Vagina (tissue), 2 donors: ENCODE results near the gene EIF2B2. TPM values are rescaled to one million over a fixed set of nuclear protein-coding genes. Genes with fewer than 3 reads are reported as not detected.

Experiments
- DNase-seq, 2 donors: peaks; one replicate each; pipeline ENCODE4 v3.0.0-alpha.2; 2017; ENCODE audit errors: extremely low spot score in 2 of 2
- H3K27ac ChIP-seq: fragments of 200-600 bp; sonication (generic); one replicate; pipeline ENCODE4 v1.5.1; 2019
- H3K27me3 ChIP-seq: fragments of 200-600 bp; sonication (generic); one replicate; pipeline ENCODE4 v1.5.1; 2019
- H3K36me3 ChIP-seq, 2 donors: fragments of 200-600 bp; sonication (generic); one replicate each; pipeline ENCODE4 v1.5.1; 2017 to 2019
- H3K4me1 ChIP-seq: fragments of 200-600 bp; sonication (generic); one replicate; pipeline ENCODE4 v1.5.1; 2019
- H3K4me3 ChIP-seq, 2 donors: fragments of 200-600 bp; sonication (generic); 1 replicate in 1 of 2; 2 replicates in 1 of 2; pipeline ENCODE4 v1.5.1; 2016 to 2019
- H3K9me3 ChIP-seq: fragments of 200-600 bp; sonication (generic); one replicate; pipeline ENCODE4 v1.5.1; 2019
- POLR2A ChIP-seq, 2 donors: fragments of 450-650 bp; IDR thresholded peaks; one replicate each; pipeline ENCODE4 v1.6.1; 2017; ENCODE audit warnings: antibody characterized with exemption in 2 of 2, mild to moderate bottlenecking in 2 of 2, moderate library complexity in 2 of 2
- POLR2AphosphoS5 ChIP-seq, 2 donors: sonication (generic); formaldehyde crosslinking; IDR thresholded peaks; one replicate each; pipeline ENCODE4 v1.9.0; 2017; ENCODE audit warnings: antibody characterized with exemption in 2 of 2, mild to moderate bottlenecking in 2 of 2, low read depth in 1 of 2; ENCODE audit not compliant: insufficient read depth in 1 of 2
- intact Hi-C: fragments of 100-400 bp; cut with DNase I; formaldehyde crosslinking; loops from one replicate; pipeline ENCODE4 v1.15.1; 2023
- total RNA-seq: library from RNA; depleted of rRNA; stranded (reverse); fragments of >200 nt; gene quantifications from one replicate; pipeline ENCODE4 v1.2.3, GENCODE V29; 2016
- TF ChIP-seq, protein P1 (sequence below), 3 experiments: fragments of 450-650 bp in 2 of 3; fragments of 200-600 bp in 1 of 3; sonication (generic) in 1 of 3; IDR thresholded peaks; one replicate each; pipeline ENCODE4 v1.5.1; 2017 to 2019; ENCODE audit warnings: antibody characterized with exemption in 3 of 3, mild to moderate bottlenecking in 2 of 3, moderate library complexity in 2 of 3

Gene EIF2B2
- total RNA-seq, 1 donor from 2014 or later = 22.8 TPM

DNA sequence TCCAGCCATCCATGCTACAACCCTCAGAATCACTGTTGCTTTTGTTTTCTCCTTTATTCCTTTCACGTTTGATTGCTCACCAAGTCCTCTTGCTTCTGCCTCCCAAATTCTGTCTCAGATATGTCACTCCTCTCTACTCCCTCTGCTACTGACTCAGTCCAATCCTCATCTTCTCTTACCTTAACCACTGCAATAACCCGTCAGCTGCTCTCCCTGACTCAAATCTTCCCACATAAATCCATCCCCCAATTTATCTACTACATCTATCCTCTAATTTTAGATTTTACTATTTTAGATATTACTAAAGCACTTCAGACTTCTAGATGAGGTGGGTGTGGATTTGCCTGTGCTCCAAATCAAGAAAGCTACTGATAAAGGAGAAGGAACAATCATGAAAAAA is 23.2 kb downstream of the EIF2B2 start:
- TF ChIP-seq POLR2A (IDR thresholded peaks at IDR 0.05) (no peak), POLR2AphosphoS5 (IDR thresholded peaks at IDR 0.05; ENCODE audit: insufficient read depth in 1 of 2, low read depth in 1 of 2) (no peak)
- TF ChIP-seq, protein P1, sequence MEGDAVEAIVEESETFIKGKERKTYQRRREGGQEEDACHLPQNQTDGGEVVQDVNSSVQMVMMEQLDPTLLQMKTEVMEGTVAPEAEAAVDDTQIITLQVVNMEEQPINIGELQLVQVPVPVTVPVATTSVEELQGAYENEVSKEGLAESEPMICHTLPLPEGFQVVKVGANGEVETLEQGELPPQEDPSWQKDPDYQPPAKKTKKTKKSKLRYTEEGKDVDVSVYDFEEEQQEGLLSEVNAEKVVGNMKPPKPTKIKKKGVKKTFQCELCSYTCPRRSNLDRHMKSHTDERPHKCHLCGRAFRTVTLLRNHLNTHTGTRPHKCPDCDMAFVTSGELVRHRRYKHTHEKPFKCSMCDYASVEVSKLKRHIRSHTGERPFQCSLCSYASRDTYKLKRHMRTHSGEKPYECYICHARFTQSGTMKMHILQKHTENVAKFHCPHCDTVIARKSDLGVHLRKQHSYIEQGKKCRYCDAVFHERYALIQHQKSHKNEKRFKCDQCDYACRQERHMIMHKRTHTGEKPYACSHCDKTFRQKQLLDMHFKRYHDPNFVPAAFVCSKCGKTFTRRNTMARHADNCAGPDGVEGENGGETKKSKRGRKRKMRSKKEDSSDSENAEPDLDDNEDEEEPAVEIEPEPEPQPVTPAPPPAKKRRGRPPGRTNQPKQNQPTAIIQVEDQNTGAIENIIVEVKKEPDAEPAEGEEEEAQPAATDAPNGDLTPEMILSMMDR (IDR thresholded peaks at IDR 0.05) = no peak
- Histone ChIP-seq H3K9me3 (no peaks in the 10 kb centered on the region), H3K36me3 (peaks cover 0 to 17% of the 10 kb centered on the region in 2 donors), H3K27ac (no peak overlapping the region), H3K4me3 (no peak overlapping the region), H3K4me1 (no peaks in the 10 kb centered on the region), H3K27me3 (no peaks in the 10 kb centered on the region)
- intact Hi-C loops = no loop called here
- DNase-seq = no peak

DNA sequence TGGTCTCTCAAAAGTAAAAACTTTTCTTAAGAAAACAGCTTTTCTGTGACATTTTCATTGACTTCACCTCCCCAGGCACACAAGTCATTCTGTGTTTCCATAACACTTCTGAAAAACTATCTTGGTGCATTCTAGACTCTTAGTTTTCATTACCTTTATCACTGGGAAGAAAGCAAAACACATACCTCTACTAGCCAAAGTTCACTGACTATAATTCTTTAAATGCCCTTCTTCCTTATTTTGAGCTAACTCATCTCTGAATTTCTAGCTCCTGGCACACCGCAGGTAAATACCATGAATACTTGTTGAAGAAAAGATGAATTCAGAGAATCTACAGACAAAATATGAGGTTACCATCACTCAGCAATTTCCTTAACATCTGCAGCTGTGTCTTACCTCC is 27.4 kb downstream of the EIF2B2 start:
- no peaks in the 10 kb centered on the region for H3K9me3 ChIP-seq
- DNase-seq = no peak
- no peaks in the 10 kb centered on the region for H3K4me1 ChIP-seq
- H3K4me3 ChIP-seq = no peak overlapping the region
- no peaks in the 10 kb centered on the region for H3K27me3 ChIP-seq
- H3K36me3 ChIP-seq = peaks cover 0 to 21% of the 10 kb centered on the region in 2 donors
- intact Hi-C loops = loop anchor here (10.0 kb wide), 1 partner anchor 55 kb away; no protein-coding TSS in a partner anchor
- TF ChIP-seq POLR2AphosphoS5 (IDR thresholded peaks at IDR 0.05; ENCODE audit: insufficient read depth in 1 of 2, low read depth in 1 of 2) (no peak), POLR2A (IDR thresholded peaks at IDR 0.05) (no peak)
- TF ChIP-seq, protein P1 (IDR thresholded peaks at IDR 0.05) = no peak
- H3K27ac ChIP-seq = no peak overlapping the region

DNA sequence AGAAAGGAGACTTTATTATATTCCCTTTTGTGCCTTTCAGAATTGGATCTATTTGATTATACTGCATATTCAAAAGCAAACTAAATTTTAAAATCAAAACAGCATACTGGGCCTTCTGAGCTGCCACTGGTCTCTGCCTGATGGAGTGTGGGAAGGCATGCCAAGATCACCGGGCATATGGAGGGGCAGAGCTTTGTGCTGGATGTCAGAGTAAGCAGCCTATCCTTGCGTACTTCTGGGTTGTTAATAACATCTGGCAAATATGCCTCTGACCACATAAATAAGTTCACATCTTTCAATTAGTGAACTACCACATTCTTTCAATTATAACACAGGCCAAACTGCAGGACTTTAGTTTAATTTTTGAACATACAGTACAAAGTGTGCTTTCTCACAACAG is 30.2 kb downstream of the EIF2B2 start:
- intact Hi-C loops = loop anchor here (10.0 kb wide), 1 partner anchor 52 kb away; no protein-coding TSS in a partner anchor
- peaks cover 0 to 19% of the 10 kb centered on the region in 2 donors for H3K36me3 ChIP-seq
- no peak for TF ChIP-seq POLR2AphosphoS5 (IDR thresholded peaks at IDR 0.05; ENCODE audit: insufficient read depth in 1 of 2, low read depth in 1 of 2)
- TF ChIP-seq, protein P1 (IDR thresholded peaks at IDR 0.05) = no peak
- TF ChIP-seq POLR2A (IDR thresholded peaks at IDR 0.05) = no peak

DNA sequence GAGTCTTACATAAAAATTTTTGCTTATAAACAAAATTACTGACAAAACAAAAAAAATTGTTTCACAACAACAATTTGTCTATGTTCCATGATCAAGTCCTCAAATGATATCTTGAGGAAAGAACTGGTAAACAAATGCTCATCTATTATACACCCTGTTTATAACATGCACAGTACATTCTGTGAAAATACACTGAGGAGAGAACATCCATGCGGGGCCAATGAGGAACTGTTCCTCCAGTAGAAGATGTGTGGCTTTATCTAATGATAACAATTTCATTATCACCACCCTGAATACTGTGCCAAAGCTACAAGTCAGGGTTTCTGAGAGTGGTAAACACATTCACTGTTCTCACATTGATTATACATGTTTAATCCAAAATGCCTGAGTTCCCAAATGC is 37.8 kb downstream of the EIF2B2 start:
- Histone ChIP-seq H3K4me1 (peaks cover 13% of the 10 kb centered on the region), H3K27ac (no peak overlapping the region), H3K27me3 (no peaks in the 10 kb centered on the region), H3K4me3 (no peak overlapping the region), H3K36me3 (peaks cover 0 to 28% of the 10 kb centered on the region in 2 donors), H3K9me3 (no peaks in the 10 kb centered on the region)
- intact Hi-C loops = no loop called here
- no peak for DNase-seq
- no peak for TF ChIP-seq POLR2AphosphoS5 (IDR thresholded peaks at IDR 0.05; ENCODE audit: insufficient read depth in 1 of 2, low read depth in 1 of 2)
- no peak for TF ChIP-seq POLR2A (IDR thresholded peaks at IDR 0.05)
- TF ChIP-seq, protein P1 (IDR thresholded peaks at IDR 0.05) = no peak

More for the DNA sequence above, 30.2 kb downstream of the EIF2B2 start:
- Histone ChIP-seq H3K27ac (no peak overlapping the region), H3K27me3 (no peaks in the 10 kb centered on the region), H3K4me3 (no peak overlapping the region), H3K9me3 (no peaks in the 10 kb centered on the region), H3K4me1 (no peaks in the 10 kb centered on the region)
- no peak for DNase-seq

DNA sequence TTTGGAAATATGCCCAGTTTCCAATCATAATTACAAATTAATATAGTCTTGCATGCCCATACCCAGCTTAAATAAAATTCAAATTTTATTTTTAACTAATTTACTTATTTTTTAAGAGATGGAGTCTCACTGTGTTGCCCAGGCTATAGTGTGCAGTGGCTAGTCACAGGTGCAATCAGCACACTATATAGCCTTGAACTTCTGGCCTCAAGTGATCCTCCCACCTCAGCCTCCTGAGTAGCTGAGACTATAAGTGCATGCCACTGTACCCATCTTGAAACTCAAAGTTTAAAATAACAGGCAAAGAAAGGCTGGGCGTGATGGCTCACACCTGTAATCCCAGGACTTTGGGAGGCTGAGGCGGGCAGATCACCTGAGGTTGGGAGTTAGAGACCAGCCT is 38.2 kb downstream of the EIF2B2 start:
- Histone ChIP-seq H3K27me3 (no peaks in the 10 kb centered on the region), H3K27ac (no peak overlapping the region), H3K9me3 (no peaks in the 10 kb centered on the region), H3K36me3 (peaks cover 0 to 28% of the 10 kb centered on the region in 2 donors), H3K4me3 (no peak overlapping the region), H3K4me1 (peaks cover 18% of the 10 kb centered on the region)
- TF ChIP-seq POLR2A (IDR thresholded peaks at IDR 0.05) (no peak), POLR2AphosphoS5 (IDR thresholded peaks at IDR 0.05; ENCODE audit: insufficient read depth in 1 of 2, low read depth in 1 of 2) (no peak)
- TF ChIP-seq, protein P1 (IDR thresholded peaks at IDR 0.05) = no peak
- no peak for DNase-seq
- intact Hi-C loops = no loop called here
